ENCODE data around the gene DIAPH1.

Gene DIAPH1

DNA sequence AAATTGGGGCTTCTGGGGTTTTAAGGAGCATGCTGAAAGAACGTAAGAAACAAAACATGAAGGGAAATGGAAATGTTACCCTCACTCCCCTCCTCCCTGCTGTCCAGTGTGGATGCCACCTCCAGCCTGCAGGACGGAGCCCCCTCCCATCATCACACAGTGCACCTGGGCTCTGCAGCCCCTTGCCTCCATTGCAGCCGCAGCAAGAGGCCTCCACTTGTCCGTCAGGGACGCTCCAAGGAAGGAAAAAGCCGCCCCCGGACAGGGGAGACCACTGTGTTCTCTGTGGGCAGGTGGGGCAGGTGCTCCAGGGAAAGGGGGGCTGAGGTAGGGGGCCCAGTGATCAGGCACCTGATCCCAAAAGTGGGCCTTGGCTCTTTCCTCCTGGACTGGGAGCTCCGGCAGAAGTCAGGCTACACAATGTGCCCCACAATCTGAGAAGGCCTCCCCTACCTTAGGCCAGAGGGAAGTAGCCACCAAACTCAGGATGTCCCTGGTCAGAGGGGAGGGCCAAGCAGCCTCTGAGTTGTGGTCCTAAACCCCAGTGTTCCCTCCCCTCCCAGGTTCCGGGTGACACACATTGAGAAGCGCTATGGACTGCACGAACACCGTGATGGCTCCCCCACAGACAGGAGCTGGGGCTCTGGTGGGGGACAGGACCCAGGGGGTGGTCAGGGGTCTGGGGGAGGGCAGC lies 20.7 kb upstream of the DIAPH1 start:
- DNase-seq (ENCODE audit: low read depth), result no peak

DNA sequence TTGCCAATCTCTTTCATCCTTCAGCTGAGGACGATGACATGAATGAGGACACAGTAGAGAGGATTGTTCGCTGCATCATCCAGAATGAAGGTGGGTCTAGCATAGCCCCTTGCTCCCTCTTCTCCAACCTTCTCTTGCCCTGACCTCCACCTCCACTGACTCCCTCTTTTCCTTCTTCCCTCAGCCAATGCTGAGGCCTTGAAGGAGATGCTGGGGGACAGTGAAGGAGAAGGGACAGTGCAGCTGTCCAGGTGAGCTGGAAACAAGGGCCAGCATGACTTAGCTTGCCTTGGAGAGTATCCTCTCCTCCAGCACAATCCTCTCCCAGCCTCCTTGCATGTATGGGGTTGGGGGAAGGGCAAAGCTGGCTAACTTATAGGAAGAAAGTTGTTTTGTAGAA lies 20.0 kb upstream of the DIAPH1 start:
- DNase-seq (ENCODE audit: low read depth), result no peak

DNA sequence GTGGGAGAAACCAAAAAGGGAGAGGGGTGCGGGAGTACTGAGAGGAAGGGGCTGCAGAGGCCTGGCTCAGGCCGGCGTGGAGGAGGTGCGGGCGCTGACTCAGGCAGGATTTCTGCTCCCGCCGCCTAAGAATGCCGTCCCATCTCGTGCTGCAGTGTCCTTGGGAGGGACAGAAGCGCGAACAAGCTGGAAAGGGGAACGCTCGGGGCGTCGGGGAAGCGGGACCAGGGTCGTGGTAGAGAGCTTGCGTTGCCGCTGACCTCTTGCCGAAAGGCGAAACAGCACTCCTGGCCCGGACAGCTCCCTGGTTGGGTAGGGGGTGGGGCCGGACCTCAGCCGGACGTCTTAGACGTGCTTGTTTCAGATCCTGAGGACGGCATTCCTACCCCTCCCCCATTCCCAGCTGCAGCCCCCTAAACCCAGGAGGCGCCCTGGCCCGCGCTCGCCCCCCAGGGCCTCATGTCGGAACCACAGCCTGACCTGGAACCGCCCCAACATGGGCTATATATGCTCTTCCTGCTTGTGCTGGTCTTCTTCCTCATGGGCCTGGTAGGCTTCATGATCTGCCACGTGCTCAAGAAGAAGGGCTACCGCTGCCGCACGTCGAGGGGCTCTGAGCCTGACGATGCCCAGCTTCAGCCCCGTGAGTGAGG lies 19.1 kb upstream of the DIAPH1 start:
- peak; percentile 43 for DNase-seq (ENCODE audit: low read depth)

DNA sequence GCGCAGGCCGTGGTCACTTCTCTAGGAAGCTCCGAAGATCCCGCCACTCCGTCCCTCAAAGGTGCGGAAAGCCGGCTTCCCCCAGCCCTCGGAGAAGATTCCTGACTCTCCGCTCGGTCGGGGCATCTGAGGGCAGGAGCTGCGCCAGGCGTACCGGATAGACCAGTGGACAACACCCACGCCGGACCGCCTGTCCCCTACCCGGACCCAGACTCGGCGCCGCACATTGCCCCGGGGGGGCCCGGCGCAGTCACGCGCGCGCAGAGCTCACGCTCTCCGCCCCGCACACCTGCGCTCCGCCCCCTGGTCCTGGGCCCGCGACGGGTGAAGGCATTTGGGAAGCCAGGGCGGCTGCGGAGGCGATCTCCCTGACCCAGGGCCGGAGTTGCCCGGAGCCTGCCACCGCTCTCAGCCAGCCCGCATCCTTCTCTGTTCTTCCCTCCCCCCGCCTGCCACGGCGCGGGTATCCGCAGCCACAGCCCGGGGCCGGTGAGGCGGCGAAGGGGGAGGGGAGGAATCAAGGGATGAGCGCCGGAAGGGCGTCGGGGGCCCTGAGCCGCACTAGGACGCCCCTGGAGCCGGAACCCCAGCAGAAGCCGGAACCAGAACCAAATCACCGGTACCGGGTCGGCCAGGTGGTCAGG lies 18.4 kb upstream of the DIAPH1 start:
- DNase-seq (ENCODE audit: low read depth), result peak; percentile 42

DNA sequence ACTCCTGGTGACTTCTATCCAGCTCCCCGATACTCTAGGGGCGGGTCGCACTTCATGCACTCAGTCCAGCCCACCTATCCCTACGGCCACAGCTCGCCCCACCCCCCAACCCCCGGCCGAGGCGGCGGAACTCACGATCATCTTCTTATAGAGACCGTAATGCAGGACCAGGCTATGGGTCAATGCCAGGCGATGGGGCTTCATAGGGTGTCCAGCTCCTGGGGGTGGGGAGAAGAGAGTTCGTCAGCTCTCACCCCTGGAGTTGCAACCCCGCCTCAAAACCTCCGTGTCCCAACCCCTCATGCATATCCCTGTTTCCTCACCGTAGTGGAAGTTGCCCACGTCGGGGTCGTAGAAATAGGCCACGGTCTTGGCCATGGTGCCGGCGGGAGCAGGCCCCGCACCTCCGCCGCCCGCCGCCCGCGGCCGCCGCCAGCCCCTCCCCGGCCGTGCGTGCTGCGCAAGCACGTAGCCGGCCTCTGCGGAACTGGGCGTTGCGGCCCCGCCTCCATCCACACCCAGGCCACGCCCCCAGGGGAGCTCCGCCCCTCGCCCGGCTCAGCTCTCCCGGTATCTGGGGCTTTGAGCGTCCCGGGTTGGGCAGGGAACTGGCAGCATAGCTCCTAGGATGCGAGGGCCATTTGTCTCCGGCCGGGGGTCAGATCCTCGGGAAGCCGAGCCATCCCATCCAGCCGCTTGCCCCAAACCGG lies 17.8 kb upstream of the DIAPH1 start, which contains the start of the genes HDAC3 and RELL2:
Gene HDAC3 (minus strand): TSS at position 437 of the 710 bp plus-strand sequence. CDS start 59 bp downstream, at position 378.
Gene RELL2 (plus strand): TSS at position 585 of the 710 bp plus-strand sequence. CDS start 1,229 bp downstream, outside the sequence.
- DNase-seq (ENCODE audit: low read depth), result peak; percentile 86

DNA sequence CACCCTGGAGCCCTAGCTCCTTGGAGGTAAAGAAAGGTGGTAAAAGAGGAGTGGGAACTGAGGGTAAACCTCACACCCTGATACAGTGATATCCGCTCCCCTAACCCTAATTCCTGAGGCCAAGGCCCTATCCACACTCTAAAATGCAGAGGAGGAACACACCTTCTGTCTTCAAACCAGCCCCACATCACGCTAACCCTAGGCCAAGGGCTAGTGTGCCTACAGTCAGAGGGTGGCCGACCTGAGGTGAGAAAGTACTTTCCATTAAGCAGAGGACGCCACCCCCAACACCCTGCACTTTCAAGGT lies 17.3 kb upstream of the DIAPH1 start:
- no peak for DNase-seq (ENCODE audit: low read depth)

DNA sequence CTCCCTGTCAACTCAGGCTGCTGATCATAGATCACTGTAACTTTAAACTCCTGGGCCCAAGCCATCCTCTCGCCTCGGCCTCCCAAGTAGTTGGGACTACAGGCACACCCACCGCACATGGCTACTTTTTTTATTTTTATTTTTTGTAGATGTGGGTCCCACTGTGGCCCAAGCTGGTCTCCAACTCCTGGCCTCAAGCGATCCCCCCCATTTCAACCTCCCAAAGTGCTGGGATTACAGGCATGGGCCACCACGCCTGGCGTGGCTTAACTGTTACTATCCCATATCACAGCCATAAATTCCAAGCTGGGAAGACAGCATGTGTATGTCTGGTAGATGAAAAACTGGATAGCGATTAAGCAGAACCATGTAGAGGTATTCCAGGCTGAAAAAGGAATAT lies 16.8 kb upstream of the DIAPH1 start:
- no peak for DNase-seq (ENCODE audit: low read depth)

DNA sequence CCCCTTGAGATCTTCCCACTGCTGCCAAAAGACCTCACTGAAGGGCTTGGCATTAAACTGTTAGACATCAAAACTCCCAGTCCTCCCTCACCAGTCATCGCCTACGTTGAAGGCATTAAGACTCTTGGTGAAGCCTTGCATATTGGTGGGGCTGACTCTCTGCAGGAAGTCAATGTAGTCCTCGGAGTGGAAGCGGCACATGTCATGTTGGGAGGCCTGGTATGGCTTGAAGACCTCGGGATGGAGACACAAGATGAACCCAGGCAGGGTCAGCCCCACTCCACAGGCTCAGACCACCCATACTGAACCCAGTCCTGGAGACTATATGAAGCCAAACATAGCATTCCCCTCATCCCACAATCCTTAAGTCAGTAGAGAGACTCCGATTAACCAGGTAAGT lies 15.9 kb upstream of the DIAPH1 start:
- no peak for DNase-seq (ENCODE audit: low read depth)

DNA sequence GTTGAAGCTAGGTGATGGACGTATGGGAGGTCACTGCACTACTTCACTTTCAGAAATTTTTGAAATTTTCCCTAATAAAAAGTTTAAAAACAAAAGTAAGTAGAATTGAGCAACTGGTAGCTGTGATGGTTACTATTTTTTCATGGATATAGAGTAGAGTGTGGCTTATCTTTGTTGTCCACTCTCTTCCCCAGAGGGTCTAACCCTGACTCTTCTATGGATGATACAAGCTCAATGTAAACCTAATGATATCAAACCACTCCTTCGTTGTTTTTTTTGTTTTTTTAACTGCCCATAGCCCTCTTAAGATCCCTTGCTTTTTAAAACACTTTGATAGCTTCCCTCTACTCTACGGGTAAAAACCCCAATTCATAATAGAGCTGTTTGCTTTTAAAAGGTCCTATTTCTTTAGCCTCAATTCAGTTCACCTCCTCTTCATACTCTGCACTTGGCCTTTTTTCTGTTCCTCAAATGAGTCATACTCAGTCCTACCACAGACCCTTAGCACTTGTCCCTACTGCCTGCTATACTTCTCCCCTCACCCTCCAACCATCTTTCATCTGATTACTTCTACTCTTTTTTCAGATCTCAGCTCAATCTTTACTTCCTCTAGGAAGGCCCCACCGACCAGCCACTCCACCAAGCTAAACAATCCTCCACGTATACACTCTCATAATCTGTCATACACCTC lies 15.2 kb upstream of the DIAPH1 start:
- DNase-seq (ENCODE audit: low read depth), result no peak

DNA sequence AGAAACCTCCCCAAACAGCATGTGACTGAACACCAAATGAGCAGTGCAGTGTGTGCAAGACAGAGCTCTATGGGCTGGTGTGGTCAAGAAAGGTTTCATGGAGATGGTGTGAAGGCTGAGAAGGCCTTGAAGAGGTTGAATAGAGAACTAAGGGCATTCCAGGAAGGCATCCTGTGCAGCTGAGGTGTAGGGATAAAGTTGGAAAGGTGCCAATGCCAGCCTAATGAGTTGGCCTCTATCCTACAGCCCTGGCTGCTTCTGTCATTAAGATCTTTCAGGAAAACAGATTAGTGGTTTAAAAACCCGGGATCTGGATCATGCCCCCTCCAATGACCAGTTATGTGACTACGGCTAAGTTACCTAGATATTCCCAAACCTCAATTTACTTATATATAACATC lies 13.8 kb upstream of the DIAPH1 start:
- no peak for DNase-seq (ENCODE audit: low read depth)

DNA sequence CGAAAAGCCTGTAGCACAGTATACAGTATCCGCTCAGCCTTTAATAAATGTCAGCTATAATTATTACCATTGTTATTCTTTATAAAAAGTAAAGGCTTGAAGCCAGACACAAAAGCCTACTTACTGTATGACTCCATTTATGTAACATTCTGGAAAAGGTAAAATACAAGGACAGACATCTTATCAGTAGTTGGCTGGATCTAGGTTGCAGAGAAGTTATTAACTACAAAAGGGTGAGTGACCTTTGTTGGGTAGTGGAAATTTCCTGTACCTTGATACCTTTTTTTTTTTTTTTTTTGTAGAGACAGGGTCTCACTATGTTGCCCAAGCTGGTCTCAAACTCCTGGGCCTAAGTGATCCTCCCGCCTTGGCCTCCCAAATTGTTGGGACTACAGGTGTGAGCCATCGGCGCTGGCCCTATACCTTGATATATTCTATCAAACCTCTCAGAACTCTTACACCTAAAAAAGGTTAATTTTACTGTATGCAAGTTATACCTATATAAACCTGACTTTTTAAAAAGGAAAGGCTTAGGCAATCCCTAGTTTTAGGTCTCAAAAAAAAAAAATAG lies 11.9 kb upstream of the DIAPH1 start:
- DNase-seq (ENCODE audit: low read depth), result no peak

DNA sequence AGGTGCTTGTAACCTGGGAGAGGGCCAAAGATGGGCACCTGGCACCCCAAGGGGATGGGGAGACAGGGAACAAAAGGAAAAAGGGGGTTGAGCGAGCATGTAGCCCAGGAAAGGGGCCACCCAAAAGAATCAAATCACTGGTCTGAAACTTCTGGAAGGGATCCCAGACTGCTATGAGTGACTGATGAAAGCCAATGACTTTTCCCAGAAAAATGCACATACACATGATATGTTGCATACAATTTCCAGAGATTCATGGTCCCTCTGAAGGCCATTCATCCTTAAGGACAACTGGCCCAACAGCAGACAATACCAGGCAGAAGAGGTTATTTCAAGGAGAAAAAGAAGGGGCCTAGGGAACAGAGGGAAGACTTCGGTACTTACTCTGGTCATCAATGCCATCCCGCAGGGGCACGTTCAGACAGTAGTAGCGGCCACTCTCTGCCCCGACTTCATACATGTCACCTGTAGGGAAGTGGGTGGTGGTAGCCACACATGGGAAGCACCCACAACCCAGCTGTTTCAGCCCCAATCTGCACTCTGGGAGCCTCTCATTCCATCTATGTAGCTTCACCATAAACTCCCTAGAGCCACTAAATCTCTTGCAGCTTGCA lies 9.5 kb upstream of the DIAPH1 start:
- DNase-seq (ENCODE audit: low read depth), result no peak

DNA sequence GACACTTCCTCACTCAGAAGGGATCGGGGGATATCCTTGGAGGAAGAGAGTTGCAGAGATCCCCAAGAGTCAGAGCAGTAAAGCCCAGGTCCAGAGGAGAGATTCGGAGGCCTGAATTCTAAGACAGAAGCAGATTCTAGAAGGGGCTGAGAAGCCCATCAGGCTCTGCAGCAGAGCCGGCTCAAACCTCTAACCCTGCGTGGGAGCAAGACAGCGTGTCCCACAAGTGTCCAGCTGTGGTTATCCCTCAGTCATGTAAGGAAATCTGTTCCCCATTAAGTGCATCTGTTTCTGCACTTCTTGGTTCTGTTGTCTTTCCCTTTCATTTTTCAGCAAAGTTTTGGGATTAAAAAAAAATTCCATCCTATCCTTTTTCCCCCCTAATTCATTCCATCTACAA lies 4.8 kb upstream of the DIAPH1 start:
- no peak for DNase-seq (ENCODE audit: low read depth)

DNA sequence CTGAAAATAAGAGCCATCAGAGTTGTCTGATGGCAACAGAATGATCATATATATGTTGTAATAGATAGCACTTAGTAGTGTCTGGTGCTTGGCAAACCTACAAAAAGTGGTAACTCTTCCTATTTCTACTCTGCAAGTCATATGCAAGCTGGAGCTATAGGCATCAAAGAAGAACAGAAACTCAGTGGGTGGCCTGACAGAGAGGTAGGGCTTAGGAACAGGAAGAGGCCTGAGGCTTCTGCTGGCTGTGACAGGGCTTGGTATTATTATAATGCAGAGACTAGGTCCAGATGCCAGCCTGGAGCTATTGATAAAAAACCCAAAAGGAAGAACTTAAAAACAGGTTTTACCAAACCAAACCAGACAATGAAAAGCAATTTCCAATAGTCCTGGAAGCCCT lies 4.4 kb upstream of the DIAPH1 start:
- no peak for DNase-seq (ENCODE audit: low read depth)

DNA sequence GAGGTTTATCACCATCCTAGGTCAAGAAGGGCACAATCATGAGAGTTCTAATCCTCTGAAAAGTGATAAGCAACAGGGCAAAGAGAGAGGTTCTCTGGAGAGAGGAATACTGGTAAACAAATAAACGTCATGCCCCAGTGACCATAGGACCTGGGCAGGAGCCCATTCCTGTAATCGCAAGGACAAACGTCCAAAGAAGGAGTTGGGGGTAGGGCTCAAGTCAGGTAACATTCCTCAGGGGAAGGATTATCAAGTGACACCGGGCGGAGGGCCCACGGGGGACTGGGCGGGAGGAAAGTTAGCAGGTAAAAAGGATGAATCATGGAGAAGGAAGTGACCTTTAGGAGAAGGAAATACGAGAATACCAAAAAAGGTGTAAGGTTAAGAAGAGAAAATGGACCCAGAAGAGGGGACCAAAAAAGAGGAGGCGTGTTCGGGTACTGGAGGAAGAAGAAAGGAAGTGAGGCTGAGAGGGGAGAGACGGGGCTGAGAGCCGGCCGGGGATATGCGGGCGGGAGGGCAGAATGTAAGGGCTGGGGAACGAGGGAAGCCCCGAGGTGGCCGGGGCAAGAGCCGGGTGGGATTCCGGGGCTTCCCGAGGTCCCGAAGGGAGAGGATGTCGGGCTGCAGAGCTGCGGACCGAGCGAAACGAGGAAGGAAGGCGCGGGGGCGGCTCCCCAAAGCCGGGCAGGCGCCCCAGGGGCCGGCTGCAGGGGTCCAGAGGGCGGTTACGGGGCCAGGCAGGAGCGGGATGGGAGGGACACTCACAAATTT lies 583 bp downstream of the DIAPH1 start:
- peak; percentile 45 for DNase-seq (ENCODE audit: low read depth)

DNA sequence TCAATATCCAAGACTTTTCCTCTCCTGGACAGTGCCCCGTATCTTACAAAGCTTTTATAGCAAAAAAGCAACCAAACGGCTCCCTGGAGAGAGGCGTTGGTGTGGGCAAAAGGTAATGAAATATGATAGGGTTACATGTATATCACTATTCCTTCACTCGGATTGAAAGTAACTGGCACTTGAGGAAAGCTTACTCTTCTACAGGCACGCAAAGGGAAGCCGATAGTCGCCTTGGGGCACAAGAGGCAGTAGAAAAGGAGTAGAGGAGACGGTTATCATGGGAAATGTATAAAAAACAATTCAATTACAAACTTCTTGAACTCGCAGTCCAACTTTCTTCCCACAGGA lies 1.1 kb downstream of the DIAPH1 start:
- no peak for DNase-seq (ENCODE audit: low read depth)

DNA sequence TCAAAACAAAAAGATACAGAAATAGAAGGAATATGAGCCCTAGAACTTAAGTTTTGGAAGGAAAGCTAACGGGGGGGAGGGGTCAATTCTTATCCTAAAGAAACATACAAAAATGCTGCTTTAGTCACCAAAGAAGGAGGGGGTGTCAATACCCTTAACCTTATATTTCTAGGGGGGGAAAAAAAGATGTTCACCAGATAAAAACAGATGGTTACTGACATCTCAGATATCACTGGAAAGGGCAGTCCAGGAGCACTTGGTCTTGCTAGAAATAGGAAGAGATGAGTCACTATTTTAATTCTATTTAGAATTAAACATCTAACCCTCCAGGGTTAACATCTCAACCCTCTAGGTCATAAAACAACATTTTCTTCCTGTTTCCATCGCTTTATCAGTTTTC lies 1.7 kb downstream of the DIAPH1 start:
- no peak for DNase-seq (ENCODE audit: low read depth)

DNA sequence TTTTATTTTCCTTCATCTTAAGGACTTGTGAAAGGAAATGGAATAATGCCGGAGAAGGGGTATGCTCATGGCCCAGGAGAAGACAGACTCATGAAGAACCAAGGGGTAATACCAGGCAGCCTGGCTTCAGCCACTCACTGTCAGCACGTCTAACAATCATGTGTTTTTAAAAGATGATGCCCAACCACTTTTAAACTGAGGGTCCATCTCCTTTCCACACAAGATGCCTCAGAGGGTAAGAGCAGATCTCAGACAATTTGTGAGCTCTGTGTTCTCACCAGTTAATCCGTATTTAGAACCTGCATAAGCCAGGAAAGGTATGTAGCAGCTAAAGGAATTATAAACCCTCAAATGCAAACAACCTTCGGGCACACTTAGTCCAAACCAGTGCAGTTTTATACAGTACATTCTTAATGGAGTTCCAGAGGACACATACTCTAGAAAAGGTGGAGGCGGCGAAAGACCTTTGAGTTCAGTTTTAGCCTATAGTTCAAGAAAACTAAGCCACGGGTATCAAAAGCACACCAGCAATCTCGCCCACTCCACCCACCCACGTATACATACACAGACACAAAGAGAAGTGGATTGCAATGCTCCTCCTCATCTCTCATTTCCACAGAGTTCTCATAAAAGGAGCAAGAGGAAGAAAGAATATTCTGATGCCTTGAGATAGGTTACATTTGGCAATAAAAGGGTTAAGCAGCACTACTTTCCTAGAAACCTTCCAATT lies 2.6 kb downstream of the DIAPH1 start:
- DNase-seq (ENCODE audit: low read depth), result no peak

DNA sequence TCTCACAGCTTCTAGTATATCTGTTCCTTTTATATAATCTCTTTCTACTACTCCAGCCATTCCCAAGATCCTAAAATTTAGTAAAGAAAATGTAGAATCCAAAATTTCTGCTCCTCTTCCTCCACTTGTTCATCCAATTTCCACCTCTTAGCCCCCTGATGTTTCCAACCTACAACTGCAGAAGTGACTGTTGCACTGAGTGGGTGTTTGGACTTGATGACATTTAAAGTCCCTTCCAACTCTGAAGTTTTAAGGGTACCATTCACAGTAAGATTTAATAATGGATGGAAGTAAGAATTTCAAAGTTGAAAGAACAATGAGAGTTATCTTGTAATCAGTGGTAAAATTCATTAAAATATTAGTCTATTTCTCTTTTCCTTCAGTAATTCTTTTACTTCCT lies 5.5 kb downstream of the DIAPH1 start:
- DNase-seq (ENCODE audit: low read depth), result no peak

DNA sequence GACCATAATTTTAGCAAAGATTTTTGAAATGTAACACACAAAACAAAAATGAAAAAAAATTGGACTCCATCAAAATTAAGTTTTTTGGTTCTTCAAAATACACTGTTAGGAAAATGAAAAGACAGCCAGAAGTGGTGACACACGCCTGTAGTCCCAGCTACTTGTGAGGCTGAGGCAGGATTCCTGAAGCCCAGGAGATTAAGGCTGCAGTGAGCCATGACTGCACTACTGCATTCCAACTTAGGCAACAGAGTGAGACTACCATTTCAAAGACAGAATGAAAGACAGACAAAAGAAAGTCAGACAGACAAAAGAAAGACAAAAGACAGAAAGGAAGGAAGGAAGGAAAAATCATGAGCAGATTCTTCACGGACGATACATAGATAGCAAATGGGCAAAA lies 7.5 kb downstream of the DIAPH1 start:
- DNase-seq (ENCODE audit: low read depth), result no peak

Measured in stimulated activated CD8-positive, alpha-beta memory T cell treated with anti-CD3 and anti-CD28 coated beads, Interleukin-4, amount 100 ng/mL, for 24 hours (primary cell).